Measurements from ENCODE around the gene DLK2. TPM values are rescaled to one million over a fixed set of nuclear protein-coding genes. Genes with fewer than 3 reads are reported as not detected.
A peak's percentile ranks its signal among the peaks of the same experiment; 100 is the strongest.

DLK2 gene
- total RNA-seq, 1 donor from 2014 or later, result not detected

- Histone ChIP-seq H2AFZ (replicated peaks) (no peak overlapping the region), H3K79me2 (ENCODE audit: low read depth) (no peaks in the 10 kb centered on the region), H3K9ac (no peak overlapping the region), H3K4me2 (no peak overlapping the region), H3K27ac (no peak overlapping the region), H3K9me3 (ENCODE audit: low read depth) (no peaks in the 10 kb centered on the region), H3K4me1 (no peaks in the 10 kb centered on the region), H3K4me3 (no peak overlapping the region), H3F3A (ENCODE audit: low read depth) (no peaks in the 10 kb centered on the region), H4K20me1 (ENCODE audit: low read depth) (no peaks in the 10 kb centered on the region), H3K36me3 (no peaks in the 10 kb centered on the region), H3K27me3 (peaks cover 21% of the 10 kb centered on the region)
- H3K36me3 Mint-ChIP-seq, result no peaks in the 10 kb centered on the region
- H3K4me1 Mint-ChIP-seq, result no peaks in the 10 kb centered on the region
- peak overlapping the region; percentile 26 for H3K27ac Mint-ChIP-seq
- DNase-seq (ENCODE audit: low spot score), result no peak
- H3K27me3 Mint-ChIP-seq (ENCODE audit: insufficient read depth, low read depth), result peaks cover 12% of the 10 kb centered on the region
- H3K4me3 Mint-ChIP-seq, result no peak overlapping the region
- H3K9me3 Mint-ChIP-seq, result no peaks in the 10 kb centered on the region
- TF ChIP-seq CTCF (IDR thresholded peaks at IDR 0.05), result no peak
- no peak for TF ChIP-seq EZH2 (IDR thresholded peaks at IDR 0.05)
- no peak for TF ChIP-seq EZH2phosphoT487 (IDR thresholded peaks at IDR 0.05)
Measured at GRCh38 chr6:43407296-43407695, 48.1 kb downstream of the DLK2 start.

GRCh38 chr6:43405354-43405753 lies 50.0 kb downstream of the DLK2 start:
- Mint-ChIP-seq H3K36me3 (no peaks in the 10 kb centered on the region), H3K27ac (no peak overlapping the region)
- H2AFZ ChIP-seq (replicated peaks), result no peak overlapping the region

GRCh38 chr6:43402820-43403219 lies 52.5 kb downstream of the DLK2 start:
- Mint-ChIP-seq H3K9me3 (no peaks in the 10 kb centered on the region), H3K27ac (no peak overlapping the region), H3K4me3 (no peak overlapping the region), H3K36me3 (no peaks in the 10 kb centered on the region), H3K4me1 (no peaks in the 10 kb centered on the region), H3K27me3 (ENCODE audit: insufficient read depth, low read depth) (peaks cover 12% of the 10 kb centered on the region)
- Histone ChIP-seq H3K9ac (no peak overlapping the region), H3K27me3 (peaks cover 16% of the 10 kb centered on the region), H3K79me2 (ENCODE audit: low read depth) (no peaks in the 10 kb centered on the region), H4K20me1 (ENCODE audit: low read depth) (no peaks in the 10 kb centered on the region), H3K27ac (no peak overlapping the region), H3K4me1 (no peaks in the 10 kb centered on the region), H2AFZ (replicated peaks) (no peak overlapping the region), H3F3A (ENCODE audit: low read depth) (no peaks in the 10 kb centered on the region), H3K4me2 (no peak overlapping the region), H3K9me3 (ENCODE audit: low read depth) (no peaks in the 10 kb centered on the region), H3K36me3 (no peaks in the 10 kb centered on the region), H3K4me3 (no peak overlapping the region)
- no peak for DNase-seq (ENCODE audit: low spot score)
- TF ChIP-seq EZH2 (IDR thresholded peaks at IDR 0.05), result no peak
- no peak for TF ChIP-seq EZH2phosphoT487 (IDR thresholded peaks at IDR 0.05)
- TF ChIP-seq CTCF (IDR thresholded peaks at IDR 0.05), result no peak

More at GRCh38 chr6:43405354-43405753, 50.0 kb downstream of the DLK2 start:
- Mint-ChIP-seq H3K27me3 (ENCODE audit: insufficient read depth, low read depth) (peaks cover 12% of the 10 kb centered on the region), H3K9me3 (no peaks in the 10 kb centered on the region), H3K4me3 (no peak overlapping the region), H3K4me1 (no peaks in the 10 kb centered on the region)
- Histone ChIP-seq H3F3A (ENCODE audit: low read depth) (no peaks in the 10 kb centered on the region), H3K36me3 (no peaks in the 10 kb centered on the region), H3K9me3 (ENCODE audit: low read depth) (no peaks in the 10 kb centered on the region), H3K4me3 (no peak overlapping the region), H3K27ac (no peak overlapping the region), H3K4me2 (no peak overlapping the region), H3K79me2 (ENCODE audit: low read depth) (no peaks in the 10 kb centered on the region), H3K4me1 (no peaks in the 10 kb centered on the region), H3K9ac (no peak overlapping the region), H4K20me1 (ENCODE audit: low read depth) (no peaks in the 10 kb centered on the region), H3K27me3 (peaks cover 16% of the 10 kb centered on the region)
- TF ChIP-seq EZH2phosphoT487 (IDR thresholded peaks at IDR 0.05) (no peak), EZH2 (IDR thresholded peaks at IDR 0.05) (no peak), CTCF (IDR thresholded peaks at IDR 0.05) (no peak)
- no peak for DNase-seq (ENCODE audit: low spot score)
